Activated CD8-positive, alpha-beta memory T cell treated with anti-CD3 and anti-CD28 coated beads for 24 hours (primary cell): ENCODE data around the gene IPPK.
"Not testable (repeated sequence)": the region's sequence is repeated elsewhere in the genome, so short reads cannot be mapped to it uniquely, and the experiment has no call there.

Experiments used
- DNase-seq: peaks from one replicate; pipeline ENCODE4 v3.0.0-alpha.2; 2020

The IPPK gene

DNA sequence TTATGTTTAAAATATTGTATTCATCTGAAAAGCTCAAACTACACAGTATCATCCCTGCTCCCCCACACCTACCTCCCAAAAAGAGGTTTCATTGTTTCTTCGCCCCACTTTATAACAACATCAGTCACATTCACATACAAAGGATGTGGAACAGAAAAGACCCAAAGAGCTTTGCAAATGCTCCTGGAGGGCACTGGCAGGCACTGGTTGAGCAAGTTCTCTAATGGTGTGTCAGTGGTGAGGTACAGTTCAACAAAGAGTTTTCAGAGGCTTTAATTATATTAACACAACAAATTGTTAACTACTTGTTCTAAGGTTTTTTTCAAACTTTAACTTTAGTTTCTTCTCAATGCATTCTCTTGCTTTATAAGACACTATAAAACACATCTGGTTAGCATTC is 80.0 kb downstream of the IPPK start:
- no peak for DNase-seq

DNA sequence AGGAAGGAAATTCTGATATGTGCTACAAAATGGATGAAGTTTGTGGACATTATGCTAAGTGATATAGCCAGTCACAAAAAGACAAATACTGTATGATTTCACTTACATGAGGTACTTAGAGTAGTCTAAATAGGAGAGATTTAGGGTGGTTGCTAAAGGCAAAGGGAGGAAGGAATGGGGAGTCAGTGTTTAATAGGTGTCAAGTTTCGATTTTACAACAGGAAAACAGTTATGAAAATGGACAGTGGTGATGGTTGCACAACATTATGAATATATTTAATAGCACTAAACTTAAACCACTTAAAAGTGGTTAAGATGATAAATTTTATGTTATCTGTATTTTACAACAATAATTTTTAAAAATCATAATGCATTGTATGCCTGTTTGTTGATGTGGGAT is 93.8 kb downstream of the IPPK start:
- DNase-seq: no peak

GRCh38 chr9:92573612-92574011 is 96.3 kb downstream of the IPPK start:
- not testable (repeated sequence) for DNase-seq

DNA sequence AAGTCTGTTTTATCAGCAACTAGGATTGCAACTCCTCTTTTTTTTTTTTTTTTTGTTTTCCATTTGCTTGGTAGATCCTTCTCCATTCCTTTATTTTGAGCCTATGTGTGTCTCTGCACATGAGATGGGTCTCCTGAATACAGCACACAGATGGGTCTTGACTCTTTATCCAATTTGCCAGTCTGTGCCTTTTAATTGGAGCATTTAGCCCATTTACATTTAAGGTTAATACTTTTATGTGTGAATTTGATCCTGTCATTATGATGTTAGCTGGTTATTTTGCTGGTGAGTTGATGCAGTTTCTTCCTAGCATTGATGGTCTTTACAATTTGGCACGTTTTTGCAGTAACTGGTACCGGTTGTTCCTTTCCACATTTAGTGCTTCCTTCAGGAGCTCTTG is 98.1 kb downstream of the IPPK start:
- not testable (repeated sequence) for DNase-seq

DNA sequence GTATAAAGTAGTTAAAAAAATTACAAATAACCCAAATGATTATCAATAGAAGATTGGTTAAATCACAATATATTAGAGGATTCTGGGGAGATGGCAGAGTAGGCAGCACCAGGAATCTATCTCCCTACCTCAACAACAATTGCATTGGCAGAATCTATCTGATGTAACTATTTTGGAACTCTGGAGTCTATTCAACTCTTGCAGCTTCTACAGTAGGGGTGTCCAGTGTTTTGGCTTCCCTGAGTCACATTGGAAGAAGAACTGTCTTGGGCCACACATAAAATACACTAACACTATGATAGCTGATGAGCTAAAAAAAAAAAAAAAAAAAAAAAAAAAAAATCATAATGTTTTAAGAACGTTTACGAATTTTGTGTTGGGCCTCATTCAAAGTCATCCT is 104.9 kb downstream of the IPPK start:
- DNase-seq: no peak

GRCh38 chr9:92564504-92564903 is 105.4 kb downstream of the IPPK start:
- DNase-seq: no peak
